Astrocyte (in vitro differentiated cells and primary cell): ENCODE results near the gene CHRNA4.

Source experiments
- EZH2 ChIP-seq: IDR thresholded peaks from 2 replicates; pipeline ENCODE4 v1.6.1; 2012; ENCODE audit warnings: mild to moderate bottlenecking, low read length, inconsistent platforms; ENCODE audit not compliant: insufficient read depth
- TF ChIP-seq, protein P1 (sequence below): IDR thresholded peaks from 2 replicates; pipeline ENCODE4 v1.5.1; 2011; ENCODE audit warnings: low read depth, mild to moderate bottlenecking, inconsistent platforms, low read length, moderate library complexity; ENCODE audit not compliant: insufficient read depth

DNA sequence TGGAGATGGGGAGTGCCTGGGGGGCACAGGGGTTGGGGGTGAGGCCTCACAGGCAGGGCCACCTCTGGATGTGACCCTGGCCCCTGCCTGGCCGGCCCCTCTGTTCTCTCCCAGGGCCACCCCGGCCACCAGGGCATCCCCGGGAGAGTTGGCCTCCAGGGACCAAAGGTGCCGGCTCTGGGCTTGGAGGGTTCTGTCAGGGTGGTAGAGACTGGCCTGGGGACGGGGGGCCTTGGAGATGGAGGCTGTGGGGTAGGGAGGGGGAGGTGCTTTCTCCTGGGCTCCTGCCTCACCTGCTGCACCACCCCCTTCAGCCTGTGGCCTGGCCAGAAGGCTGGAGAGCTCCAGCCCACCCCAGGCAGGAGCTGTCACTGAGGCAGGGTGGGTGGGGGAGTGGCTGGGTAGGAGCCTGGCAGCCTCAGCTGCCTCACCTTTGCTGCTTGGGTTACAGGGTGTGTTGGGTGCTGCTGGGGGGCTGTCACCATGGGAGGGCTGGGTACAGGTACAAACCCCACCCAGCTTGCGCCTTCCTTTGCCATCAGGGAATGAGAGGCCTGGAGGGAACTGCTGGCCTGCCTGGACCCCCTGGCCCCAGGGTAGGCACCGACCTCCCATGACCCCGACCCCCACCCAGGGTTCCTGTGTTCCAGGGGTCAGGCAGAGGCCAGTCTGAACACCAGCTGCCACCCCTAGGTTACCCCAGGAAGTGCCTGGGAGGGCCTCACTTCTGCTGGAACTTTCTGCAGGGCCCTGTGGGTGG is 35.4 kb downstream of the CHRNA4 start:
- TF ChIP-seq, protein P1, sequence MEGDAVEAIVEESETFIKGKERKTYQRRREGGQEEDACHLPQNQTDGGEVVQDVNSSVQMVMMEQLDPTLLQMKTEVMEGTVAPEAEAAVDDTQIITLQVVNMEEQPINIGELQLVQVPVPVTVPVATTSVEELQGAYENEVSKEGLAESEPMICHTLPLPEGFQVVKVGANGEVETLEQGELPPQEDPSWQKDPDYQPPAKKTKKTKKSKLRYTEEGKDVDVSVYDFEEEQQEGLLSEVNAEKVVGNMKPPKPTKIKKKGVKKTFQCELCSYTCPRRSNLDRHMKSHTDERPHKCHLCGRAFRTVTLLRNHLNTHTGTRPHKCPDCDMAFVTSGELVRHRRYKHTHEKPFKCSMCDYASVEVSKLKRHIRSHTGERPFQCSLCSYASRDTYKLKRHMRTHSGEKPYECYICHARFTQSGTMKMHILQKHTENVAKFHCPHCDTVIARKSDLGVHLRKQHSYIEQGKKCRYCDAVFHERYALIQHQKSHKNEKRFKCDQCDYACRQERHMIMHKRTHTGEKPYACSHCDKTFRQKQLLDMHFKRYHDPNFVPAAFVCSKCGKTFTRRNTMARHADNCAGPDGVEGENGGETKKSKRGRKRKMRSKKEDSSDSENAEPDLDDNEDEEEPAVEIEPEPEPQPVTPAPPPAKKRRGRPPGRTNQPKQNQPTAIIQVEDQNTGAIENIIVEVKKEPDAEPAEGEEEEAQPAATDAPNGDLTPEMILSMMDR: no peak
- TF ChIP-seq EZH2: no peak
